Posterior cingulate gyrus (tissue), 11 donors: ENCODE results near the gene ZNF578.
A peak's percentile ranks its signal among the peaks of the same experiment; 100 is the strongest.
"Not testable (repeated sequence)": the region's sequence is repeated elsewhere in the genome, so short reads cannot be mapped to it uniquely, and the experiment has no call there.

ENCODE experiments used
- DNase-seq, 10 donors: peaks; one replicate each; pipeline versions ENCODE4 v3.0.0 to v3.0.0-alpha.2; 2020 to 2021; ENCODE audit warnings: mixed read lengths in 3 of 10
- intact Hi-C: fragments of 100-400 bp; cut with DNase I; formaldehyde crosslinking; loops from one replicate; pipeline ENCODE4 v1.15.1; 2023

The ZNF578 gene

DNA sequence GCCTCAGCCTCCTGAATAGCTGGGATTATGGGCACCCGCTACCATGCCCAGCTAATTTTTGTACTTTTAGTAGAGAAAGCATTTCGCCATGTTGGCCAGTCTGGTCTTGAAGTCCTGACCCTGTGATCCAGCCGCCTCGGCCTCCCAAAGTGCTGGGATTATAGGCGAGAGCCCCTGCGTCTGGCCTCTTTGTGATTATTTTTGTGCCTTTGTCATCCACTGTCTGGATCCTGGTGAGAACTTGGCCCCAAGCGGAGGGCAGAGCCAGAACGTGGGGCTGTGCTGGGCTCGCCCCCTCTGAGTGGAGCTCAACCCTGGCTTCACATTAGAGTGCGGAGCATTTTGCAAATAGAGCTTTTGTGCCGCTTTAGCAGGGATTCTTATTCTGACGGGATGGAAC is 47.6 kb downstream of the ZNF578 start:
- DNase-seq, intact Hi-C loops: not testable (repeated sequence)

DNA sequence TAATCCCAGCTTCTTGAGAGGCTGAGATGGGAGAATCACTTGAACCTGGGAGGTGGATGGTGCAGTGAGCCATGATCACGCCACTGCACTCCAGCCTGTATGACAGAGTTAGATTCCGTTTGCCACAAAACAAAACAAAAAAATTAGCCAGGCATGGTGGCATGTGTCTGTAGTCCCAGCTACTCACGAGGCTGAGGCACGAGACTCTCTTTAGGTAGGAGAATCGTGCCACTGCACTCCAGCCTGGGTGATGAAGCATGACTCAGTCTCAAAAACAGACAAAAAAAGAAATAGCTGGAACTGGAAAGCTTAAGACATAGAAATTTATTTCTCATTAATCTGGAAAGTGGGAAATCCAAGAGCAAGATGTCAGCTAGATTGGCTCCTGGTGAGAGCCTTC is 53.9 kb downstream of the ZNF578 start:
- DNase-seq, result no peak

DNA sequence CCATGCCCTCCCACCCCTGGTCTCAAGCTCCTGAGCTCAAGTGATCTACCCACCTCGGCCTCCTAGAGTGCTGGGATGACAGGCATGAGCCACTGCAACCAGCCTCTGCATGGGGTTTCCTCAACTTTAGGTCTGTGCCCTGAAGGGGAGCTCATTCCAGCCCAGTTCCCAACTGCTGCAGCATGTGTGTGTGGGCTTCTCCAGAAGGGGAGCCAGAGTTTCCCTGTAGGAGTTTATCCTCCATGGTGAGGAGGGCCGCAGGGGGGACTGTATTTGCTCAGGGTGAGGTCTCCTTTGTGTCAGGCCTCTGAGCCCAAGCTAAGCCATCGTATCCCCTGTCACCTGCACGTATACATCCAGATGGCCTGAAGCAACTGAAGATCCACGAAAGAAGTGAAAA is 62.8 kb downstream of the ZNF578 start:
- intact Hi-C loops, result no loop called here
- no peak for DNase-seq

More for the DNA sequence above, 53.9 kb downstream of the ZNF578 start:
- intact Hi-C loops, result no loop called here

DNA sequence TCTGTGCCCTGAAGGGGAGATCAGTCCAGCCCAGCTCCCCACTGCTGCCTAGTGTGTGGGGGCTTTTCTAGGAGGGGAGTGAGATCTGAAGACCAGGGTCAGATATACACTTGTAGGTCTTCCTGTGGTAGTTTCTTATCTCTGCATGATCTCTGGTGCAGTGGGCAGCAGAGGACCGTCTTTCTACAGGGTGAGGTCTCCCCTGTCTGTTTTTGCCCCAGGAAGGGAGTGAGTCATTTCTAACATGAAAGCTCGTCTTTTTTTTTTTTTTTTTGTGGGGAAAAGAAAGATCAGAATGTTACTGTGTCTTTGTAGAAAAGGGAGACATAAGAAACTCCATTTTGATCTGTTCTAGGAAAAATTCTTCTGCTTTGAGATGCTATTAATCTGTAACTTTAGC is 65.3 kb downstream of the ZNF578 start:
- intact Hi-C loops, result no loop called here

DNA sequence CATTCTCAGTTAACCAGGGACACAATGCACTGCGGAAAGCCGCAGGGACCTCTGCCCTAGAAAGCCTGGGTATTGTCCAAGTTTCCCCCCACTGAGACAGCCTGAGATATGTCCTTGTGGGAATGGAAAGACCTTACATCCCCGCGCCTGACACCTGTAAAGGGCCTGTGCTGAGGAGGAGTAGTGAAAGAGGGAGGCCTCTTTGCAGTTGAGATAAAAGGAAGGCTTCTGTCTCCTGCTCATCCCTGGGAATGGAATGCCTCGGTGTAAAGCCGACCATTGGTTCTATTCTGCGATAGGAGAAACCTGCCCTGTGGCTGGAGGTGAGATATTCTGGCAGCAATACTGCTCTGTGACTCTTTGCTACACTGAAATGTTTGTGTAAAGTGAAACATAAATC is 65.8 kb downstream of the ZNF578 start:
- intact Hi-C loops, DNase-seq: not testable (repeated sequence)

More for the DNA sequence above, 65.3 kb downstream of the ZNF578 start:
- no peak for DNase-seq

DNA sequence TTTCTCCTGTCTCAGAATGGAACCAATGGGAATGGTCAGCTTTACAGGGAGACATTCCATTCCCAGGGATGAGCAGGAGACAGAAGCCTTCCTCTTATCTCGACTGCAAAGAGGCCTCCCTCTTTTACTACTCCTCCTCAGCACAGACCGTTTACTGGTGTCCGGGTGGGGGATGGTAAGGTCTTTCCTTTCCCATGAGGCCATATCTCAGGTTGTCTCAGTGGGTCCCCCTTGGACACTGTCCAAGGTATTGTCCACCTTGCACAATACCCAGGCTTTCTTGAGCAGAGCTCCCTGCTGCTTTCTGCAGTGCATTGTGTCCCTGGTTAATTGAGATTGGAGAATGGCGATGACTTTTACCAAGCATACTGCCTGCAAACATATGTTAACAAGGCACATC is 66.7 kb downstream of the ZNF578 start:
- no peak for DNase-seq
- intact Hi-C loops, result no loop called here

DNA sequence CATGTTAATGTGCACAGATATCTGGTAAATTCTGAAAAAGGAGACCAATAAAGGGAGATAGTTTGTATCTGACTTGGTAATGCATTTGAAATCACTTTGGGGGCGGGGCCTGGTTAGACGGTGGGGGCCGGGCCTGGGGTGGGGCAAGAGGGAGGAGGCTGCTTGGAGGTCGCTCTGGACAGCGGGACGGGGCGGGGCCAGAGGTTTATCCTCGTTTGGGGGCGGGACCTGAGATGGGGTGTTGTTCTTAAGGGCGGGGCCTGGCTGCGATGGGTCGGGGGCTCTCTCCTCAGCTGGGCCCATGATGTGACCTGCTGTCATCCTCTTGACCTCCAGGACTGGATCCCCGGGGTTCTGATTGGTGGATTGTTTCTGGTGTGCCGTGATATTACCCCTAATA is 69.2 kb downstream of the ZNF578 start:
- DNase-seq, result no peak
- intact Hi-C loops, result no loop called here

DNA sequence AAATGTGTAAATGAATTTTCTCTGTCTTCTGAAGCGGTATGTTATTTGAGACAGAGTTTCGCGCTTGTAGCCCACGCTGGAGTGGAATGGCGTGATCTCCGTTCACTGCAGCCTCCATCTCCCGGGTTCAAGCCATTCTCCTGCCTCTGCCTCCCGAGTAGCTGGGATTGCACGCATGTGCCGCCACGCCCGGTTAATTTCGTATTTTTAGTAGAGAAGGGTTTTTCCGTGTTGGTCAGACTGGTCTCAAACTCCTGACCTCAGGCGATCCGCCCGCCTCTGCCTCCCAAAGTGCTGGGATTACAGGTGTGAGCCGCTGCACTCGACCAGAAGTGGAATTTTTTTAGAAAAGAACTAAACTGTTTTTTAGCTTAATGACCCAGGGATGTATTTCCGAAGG is 70.7 kb downstream of the ZNF578 start:
- intact Hi-C loops, result no loop called here
- DNase-seq, result no peak

DNA sequence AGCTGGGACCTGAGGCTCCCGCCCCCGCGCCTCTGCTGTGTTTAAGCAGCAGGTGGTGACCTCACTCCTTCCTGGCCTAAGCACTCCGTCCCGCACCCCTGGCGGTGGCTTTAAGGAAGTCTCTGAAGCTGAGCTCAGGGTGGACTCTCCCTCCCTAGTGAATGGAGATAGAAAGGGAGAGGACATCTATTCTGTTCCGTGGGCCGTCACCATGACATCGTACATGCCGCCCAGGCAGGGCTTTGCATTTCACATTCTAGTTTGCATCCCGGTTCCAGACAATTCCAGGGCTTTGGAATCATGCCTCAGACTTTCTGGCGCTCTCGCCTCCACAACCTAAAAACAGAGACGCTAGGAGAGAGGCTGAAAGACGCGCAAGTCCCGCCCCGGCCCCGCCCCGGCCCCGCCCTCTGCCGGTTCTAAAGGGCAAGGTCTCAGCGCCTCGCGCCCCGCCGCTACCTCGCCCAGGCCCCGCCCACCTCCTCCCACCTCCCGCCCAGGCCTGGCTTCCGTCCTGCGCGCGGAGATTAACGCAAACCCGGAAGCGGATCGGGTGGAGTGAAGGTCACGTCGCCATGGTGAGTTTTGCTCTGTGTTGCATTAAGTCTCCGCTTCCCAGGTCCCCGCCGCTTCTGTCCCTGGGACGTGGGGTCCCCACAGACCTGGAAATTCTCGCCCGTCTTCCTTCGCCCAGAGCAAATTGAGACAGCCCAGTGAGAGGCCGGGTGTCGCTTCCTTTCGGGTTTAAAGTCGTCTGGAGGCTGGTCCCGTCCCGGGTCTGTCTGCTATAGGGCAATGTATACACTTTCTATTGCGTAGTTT is 74.0 kb downstream of the ZNF578 start, which contains the start of gene ZNF808:
Gene ZNF808 (plus strand): TSS at position 535 of the 822 bp plus-strand sequence. CDS start 15,617 bp downstream, outside the sequence.
- intact Hi-C loops, result loop anchor here (1.0 kb wide), 1 partner anchor 43 kb away; the partner anchor contains the start of gene ZNF701

DNA sequence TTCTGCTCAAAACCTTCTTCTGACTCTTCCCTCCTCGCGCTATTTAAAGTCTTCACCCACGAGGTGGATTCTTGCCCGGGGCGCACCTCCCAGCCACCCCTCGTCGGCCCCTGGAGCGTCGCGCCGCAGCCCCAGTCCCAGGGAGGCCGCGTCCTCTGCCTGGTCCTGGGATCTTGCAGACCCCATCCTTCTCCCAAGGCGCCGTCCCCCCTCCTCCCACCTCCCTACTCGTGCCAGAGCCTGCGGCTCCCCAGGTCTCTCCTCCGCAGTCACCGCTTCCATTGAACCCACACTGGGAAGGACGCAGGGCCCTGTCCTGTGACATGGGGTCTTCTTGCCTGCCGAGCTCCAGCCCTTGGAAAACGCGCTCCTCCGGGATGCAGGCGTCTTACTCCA is 74.6 kb downstream of the ZNF578 start:
- peak in 3 of 10 donors; percentile 7 to 82 (median 17) for DNase-seq
- intact Hi-C loops, result loop anchor here (1.0 kb wide), 1 partner anchor 42 kb away; the partner anchor contains the start of gene ZNF701

More for the DNA sequence above, 74.0 kb downstream of the ZNF578 start, which contains the start of gene ZNF808:
- DNase-seq, result peak; percentile 77 to 97 (median 90)

DNA sequence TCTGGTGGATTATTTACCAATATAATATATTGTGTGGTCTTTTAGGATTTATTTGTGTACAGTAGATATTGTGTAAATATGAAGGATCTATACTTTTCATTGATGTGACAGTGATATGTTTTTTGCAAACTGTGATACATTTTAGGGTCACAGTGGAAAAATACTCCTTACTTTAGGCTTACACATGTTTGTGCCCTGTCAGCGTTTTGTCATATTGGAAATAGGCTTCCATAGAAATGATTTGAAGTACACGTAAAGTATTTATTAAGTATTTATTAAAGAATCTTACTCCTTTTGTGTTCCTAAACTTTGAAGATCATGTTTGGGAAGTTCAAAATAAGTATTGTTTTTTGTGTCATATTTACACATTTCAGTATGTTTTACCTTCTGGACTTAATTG is 79.1 kb downstream of the ZNF578 start:
- no peak for DNase-seq
- intact Hi-C loops, result no loop called here

DNA sequence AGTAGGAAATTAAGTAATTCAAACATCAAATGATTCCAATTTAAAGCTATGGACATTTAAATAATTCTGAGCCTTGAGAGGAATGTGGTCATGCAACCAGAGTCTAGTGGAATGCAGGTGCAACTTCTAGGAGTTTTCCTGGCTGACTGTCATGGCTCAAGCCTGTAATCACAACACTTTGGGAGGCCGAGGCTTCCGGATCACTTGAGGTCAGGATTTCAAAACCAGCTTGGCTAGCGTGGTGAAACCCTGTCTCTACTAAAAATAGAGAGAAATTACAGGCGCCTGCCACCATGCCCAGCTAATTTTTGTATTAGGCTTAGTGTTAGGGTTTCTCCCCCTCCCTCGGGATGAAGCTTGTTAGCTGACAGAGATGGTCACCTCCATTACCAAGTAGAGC is 80.5 kb downstream of the ZNF578 start:
- intact Hi-C loops, result no loop called here

DNA sequence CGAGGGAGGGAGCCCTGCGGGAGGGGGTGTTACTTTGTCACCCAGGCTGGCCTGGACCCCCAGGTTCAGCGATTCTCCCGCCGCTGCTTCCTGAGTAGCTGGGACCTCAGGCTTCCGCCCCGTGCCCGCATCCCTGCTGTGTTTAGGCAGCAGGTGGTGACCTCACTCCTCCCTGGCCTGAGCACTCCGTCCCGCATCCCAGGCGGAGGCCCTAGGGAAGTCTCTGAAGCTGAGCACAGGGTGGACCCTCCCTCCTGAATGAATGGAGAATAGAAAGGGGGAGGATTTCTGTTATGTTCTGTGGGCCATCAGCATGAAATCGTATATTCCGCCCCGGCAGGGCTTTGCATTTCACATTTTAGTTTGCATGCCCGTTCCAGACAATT is 82.0 kb downstream of the ZNF578 start:
- intact Hi-C loops, result not testable (repeated sequence)
- DNase-seq, result peak in 2 of 10 donors; percentile 2 to 84

More for the DNA sequence above, 80.5 kb downstream of the ZNF578 start:
- no peak for DNase-seq

DNA sequence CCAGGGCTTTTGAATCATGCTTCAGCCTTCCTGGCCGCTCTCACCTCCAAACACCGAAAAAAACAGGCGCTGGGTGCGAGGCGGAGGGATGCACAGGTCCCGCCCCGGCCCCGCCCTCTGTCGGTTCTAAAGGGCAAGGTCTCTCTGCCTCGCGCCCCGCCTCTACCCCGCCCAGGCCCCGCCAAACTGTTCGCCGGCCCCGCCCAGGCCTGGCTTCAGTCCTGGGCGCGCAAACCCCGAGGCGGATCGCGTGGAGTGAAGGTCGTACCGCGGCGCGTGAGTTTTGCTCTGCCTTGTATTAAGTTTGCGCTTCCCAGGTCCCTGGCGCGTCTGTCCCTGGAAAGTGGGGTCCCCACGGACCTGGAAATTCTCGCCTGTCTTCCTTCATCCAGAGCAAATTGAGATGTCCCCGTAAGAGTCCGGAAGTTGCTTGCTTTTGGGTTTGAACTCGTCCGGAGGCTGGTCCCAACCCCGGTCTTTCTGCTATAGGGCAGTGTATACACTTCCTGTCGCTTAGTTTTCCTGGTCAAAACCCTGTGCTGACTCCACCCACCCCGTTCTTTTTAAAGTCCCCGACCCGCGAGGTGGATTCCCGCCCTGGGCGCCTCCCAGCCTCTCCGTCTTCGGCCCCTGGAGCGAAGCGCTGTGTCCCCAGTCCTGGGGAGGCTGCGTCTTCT is 82.6 kb downstream of the ZNF578 start:
- intact Hi-C loops, result no loop called here
- DNase-seq, result peak; percentile 37 to 94 (median 72)

DNA sequence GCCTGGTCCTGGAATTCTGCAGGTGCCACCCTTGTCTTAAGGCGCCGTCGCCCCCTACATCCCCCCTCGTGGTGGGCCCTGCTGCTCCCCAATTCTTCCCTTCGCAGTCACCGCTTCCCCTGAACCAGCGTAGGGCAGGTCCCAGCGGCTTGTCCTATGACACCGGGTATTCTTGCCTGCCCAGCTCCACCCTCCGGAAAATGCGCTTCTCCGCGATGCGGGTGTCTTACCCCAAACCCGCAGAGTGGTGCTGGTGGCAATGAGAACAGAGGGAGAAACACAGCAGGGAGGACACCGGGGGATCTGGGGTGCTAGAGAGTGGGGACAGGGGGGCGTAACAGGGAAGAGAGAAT is 83.1 kb downstream of the ZNF578 start:
- intact Hi-C loops, result no loop called here
- peak in 2 of 10 donors; percentile 79 to 83 for DNase-seq

DNA sequence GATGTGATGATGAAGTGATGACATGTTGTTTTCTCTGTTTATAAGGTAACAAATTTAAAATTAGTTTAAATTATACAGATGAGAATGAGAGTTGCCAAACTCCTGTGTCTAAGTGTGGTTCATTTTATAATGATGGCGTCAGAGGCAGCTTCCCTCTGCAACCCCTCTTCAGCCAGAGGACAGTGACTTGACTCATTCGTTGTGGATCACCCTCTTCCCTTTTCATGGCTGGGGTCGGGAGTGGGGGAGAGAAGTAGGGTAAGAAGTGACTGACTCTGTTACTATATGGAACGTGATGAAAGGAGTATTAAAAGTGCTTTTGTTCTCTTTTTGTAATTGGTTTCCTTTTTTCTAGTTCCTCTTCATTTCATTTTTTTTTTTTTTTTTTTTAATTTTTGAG is 85.5 kb downstream of the ZNF578 start:
- intact Hi-C loops, DNase-seq: not testable (repeated sequence)

DNA sequence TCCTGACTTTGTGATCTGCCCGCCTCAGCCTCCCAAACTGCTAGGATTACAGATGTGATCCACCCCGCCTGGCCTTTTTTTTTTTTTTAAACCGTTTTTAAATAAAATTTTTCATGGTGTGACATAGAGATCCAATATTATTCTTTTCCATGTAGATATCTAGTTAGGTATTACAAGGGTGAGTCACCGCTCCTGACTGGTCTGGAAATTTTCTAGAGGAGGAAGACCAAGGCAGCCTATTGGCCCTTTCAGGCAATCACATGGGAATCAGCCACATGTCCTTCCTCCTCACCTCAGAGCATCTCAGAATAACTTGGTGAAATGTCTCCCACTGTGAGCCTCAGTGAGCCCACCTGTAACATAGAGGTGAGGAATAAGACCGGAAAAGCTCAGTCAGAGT is 87.8 kb downstream of the ZNF578 start:
- intact Hi-C loops, DNase-seq: not testable (repeated sequence)

DNA sequence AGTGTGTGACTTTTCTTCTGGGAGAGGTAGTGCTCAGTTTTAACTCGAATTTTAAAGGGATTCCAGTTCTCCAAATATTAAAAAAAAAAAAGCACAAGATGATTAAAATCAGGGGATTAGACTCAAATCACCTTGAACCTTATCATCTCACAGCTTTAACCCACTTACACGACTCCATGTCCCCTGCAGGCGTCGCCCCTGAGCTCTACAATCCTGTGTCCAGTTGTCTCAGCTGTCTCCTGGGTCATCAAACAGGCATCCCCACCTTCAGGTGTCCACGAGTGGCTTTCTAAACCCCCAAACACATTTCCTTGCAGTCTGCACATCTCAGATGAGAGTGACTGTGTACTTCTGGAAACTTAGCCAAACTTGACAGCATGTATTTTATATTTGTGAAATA is 88.3 kb downstream of the ZNF578 start:
- DNase-seq, result no peak
- intact Hi-C loops, result no loop called here

DNA sequence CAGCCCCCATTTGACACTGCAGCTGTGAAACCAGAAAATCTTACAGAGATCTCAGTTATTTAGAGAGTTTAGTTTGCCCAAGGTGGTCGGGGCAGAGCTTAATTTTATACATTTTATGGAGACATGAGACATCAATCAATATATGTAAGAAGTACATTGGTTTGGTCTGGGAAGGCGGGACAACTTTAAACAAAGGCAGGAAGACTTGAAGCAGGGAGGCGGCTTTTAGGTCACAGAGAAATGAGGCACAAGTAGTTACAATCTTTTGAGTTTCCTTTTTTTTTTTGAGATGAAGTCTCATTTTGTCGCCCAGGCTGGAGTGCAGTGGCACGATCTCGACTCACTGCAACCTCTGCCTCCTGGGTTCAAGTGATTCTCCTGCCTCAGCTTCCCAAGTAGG is 89.2 kb downstream of the ZNF578 start:
- DNase-seq, result not testable (repeated sequence)

DNA sequence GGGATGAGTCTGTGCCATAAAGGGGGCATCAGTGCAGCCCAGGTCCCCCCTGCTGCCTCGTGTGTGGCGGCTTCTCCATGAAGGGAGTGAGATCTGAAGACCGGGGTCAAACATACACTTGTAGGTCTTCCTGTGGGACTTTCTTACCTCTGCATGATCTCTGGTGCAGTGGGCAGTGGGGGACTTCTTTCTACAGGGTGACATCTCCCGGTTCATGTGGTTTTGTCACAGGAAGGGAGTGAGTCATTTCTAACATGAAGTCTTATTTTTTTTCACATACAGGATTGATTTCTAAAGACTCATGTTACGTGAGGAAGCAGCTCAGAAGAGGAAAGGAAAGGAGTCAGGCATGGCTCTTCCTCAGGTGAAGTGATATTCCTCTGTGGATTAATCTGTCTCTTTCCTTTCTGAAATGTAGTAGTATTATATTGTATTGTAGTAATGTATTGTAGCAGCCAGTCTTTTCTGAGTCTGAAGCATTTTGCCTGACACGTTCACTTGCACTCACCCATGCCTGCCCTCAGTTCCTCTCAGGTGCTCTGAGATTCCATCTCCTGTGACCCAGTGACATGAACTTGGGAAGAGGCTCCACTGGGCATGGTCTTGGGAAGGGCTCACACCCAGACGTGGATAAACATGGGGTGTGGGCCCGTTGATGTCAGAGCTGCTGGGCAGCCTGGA is 89.8 kb downstream of the ZNF578 start:
- DNase-seq, result no peak
- intact Hi-C loops, result no loop called here

More for the DNA sequence above, 89.2 kb downstream of the ZNF578 start:
- intact Hi-C loops, result not testable (repeated sequence)
